ENCODE results near the gene PLCD1.

The PLCD1 gene

DNA sequence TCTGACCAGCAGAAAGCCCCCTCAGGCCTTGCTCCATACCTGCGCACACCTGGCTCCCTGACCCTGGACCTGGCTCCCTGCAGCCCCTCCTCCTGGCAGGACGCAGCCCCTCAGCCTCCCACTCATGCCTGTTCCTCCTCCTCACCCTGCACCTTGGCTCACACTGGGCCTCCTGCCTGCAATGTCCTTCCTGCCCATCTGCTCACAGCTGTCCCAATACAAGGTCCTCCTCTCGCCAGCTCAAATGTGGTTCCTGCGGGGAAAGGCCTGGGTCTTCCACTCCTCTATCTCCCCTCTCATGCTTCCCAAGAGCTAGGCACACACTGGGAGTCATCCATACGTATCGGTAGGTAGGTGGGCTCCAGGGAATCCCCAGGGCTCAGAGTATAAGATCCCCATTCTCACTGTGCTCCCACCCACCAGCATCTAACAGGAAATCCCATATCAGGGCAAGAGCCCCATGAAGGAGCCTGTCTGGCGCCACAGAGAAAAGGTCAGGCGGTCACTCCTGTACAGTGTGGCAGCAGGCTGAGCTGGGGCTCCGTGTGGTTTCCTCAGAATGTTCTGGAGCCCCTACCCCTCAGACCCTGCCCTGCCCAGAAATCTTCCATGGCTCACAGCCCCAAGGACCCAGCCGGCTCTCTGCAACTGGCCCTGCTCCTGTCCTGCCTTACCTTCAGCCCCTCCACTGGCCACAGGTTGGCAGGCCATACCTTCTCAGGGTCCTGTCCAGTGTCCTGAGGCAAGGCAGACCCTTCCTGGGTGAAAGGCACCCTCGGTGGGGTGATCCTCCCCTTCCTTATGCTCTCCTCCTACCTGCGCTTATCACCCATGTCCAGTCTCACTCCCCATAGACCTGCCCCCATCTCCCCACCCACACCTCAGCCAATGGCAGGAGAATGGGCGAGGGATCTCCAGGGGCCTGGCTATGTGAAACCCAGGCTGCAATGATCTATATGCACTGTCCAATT lies 10.9 kb downstream of the PLCD1 start:
- no peak overlapping the region for H3K4me3 ChIP-seq (ENCODE audit: low read length)
- no peak for DNase-seq (ENCODE audit: low read depth)
- TF ChIP-seq, protein P1, sequence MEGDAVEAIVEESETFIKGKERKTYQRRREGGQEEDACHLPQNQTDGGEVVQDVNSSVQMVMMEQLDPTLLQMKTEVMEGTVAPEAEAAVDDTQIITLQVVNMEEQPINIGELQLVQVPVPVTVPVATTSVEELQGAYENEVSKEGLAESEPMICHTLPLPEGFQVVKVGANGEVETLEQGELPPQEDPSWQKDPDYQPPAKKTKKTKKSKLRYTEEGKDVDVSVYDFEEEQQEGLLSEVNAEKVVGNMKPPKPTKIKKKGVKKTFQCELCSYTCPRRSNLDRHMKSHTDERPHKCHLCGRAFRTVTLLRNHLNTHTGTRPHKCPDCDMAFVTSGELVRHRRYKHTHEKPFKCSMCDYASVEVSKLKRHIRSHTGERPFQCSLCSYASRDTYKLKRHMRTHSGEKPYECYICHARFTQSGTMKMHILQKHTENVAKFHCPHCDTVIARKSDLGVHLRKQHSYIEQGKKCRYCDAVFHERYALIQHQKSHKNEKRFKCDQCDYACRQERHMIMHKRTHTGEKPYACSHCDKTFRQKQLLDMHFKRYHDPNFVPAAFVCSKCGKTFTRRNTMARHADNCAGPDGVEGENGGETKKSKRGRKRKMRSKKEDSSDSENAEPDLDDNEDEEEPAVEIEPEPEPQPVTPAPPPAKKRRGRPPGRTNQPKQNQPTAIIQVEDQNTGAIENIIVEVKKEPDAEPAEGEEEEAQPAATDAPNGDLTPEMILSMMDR (IDR thresholded peaks at IDR 0.05; ENCODE audit: insufficient read depth, low read depth, low read length, missing control alignments): no peak

DNA sequence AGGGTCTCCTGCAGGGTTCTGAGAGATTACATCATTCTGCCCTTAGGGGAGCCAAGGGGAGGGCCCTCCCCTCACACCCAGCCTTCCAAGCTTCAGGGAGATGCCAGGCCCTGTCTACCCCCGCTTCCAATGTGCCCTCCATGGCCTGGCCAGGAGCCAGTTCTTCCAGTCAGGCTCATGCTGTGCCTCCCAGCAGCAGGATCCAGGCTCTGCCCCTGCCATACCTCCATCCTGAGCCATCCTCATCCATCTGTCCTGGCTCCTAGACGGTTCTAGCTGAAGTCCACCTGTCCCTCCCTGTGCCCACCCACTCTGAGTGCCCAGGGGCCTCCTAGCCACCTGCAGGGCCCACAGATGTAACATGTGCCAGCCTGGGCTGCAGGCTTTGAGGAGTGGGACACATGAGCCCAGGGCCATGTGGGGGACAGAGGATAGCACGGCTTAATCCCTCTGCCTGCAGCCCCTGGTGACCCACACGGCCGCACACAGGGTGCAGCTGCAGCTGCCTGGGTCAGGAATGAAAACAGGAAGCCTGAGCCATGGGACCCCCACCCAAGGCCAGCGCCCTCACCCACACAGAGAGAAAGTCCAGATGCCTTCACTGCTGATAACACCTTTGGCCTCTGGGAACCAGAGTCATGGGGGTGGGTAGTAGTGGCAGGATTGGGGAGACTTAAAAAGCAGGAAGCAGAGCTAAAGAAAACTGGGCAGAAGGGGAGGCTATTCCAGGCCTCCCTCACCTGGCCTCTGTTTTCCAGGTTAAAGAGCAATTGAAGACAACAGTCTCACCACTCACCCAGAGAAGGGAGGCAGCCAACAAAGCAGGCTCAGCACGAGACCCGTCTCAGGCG lies 11.8 kb downstream of the PLCD1 start:
- TF ChIP-seq, protein P1 (IDR thresholded peaks at IDR 0.05; ENCODE audit: insufficient read depth, low read depth, low read length, missing control alignments): no peak
- H3K4me3 ChIP-seq (ENCODE audit: low read length): no peak overlapping the region
- no peak for DNase-seq (ENCODE audit: low read depth)

DNA sequence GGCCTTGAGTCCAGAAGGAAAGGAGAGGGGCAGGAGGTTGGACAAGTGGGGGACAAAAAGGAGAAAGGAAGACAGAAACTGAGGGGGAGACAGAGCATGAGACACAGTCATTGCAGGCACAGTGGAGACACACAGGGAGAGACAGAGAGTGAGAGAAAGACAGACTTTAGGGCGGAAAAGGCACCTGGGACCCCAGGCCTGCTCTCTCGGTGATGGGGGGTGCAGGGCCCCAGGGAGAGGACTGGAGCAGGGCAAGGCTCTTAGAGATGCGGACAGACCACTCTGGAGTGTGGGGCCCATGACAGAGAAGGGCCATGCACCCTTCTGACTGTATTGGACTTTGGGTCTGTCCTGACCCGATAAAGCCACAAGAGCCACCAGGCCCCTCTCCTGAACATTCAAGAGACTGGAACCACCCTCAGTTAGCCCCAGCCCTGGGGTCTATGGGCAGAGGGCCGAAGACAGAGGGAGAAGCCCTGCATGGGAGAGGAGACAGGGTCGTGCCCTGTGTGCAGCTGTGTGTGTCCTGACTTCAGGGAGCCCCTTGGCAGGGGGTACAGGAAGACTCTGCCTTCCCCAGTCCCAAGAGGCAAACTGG lies 12.5 kb downstream of the PLCD1 start:
- DNase-seq (ENCODE audit: low read depth): no peak
- no peak overlapping the region for H3K4me3 ChIP-seq (ENCODE audit: low read length)
- TF ChIP-seq, protein P1 (IDR thresholded peaks at IDR 0.05; ENCODE audit: insufficient read depth, low read depth, low read length, missing control alignments): no peak

DNA sequence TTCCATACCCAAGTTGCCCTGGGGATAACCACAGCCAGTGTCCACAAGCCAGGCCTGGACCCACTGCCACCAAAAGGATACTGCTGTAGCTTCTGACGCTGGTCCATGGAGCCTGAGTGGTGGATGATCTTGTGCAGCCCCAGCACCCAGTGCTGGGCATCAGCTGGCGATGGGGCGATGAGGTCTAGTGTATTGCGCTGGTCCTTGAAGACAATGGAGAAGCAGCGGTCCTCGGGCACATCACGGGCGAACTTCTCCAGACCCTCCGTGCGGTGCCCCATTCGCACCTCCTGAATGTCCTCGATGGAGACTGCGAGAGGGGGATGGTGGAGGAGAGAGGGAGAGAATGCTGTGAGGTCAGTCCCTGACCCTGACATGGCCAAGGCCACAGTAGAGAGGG lies 13.0 kb downstream of the PLCD1 start:
- H3K4me3 ChIP-seq (ENCODE audit: low read length): no peak overlapping the region
- TF ChIP-seq, protein P1 (IDR thresholded peaks at IDR 0.05; ENCODE audit: insufficient read depth, low read depth, low read length, missing control alignments): no peak
- DNase-seq (ENCODE audit: low read depth): no peak

DNA sequence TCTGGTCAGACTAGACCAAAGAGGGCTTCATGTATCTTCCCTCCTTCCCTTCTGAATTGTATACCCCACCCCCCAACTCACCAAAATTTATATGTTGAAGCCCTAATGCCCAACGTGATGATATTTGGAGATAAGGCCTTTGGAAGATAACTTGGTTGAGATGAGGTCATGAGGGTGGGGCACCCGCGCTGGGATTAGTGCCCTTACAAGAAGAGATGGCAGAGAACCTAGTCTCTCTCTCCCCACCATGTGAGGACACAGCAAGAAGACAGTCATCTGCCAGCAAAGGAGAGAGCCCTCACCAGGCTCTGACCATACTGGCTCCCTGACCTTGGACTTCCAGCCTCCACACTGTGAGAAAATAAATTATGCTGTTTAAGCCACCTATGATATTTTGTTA lies 13.5 kb downstream of the PLCD1 start:
- H3K4me3 ChIP-seq (ENCODE audit: low read length): no peak overlapping the region
- no peak for DNase-seq (ENCODE audit: low read depth)
- TF ChIP-seq, protein P1 (IDR thresholded peaks at IDR 0.05; ENCODE audit: insufficient read depth, low read depth, low read length, missing control alignments): no peak

DNA sequence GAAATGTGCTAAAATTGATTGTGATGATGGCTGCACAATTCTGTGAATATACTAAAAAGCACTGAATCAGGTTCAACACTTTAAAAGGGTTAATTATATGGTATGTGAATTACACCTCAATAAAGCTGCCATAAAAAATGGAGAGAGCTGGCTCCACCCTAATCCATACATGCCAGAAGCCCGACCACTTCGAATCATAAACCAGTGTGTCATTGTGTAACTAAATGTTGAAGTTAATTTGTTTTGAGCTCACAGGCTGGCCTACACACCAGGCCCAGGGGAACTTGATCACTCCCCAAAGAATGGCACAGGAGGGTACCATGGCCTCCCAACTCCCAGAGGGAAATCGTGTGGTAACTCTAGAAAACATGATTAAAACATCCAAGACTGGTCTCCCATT lies 14.0 kb downstream of the PLCD1 start:
- no peak for DNase-seq (ENCODE audit: low read depth)

More for the DNA sequence above, 14.0 kb downstream of the PLCD1 start:
- no peak overlapping the region for H3K4me3 ChIP-seq (ENCODE audit: low read length)
- TF ChIP-seq, protein P1 (IDR thresholded peaks at IDR 0.05; ENCODE audit: insufficient read depth, low read depth, low read length, missing control alignments): no peak

Measured in epithelial cell of esophagus (primary cell).